ENCODE measurements around the gene ISLR2. TPM values are rescaled to one million over a fixed set of nuclear protein-coding genes. Genes with fewer than 3 reads are reported as not detected.
A peak's percentile ranks its signal among the peaks of the same experiment; 100 is the strongest.

Gene ISLR2
- total RNA-seq, 4 donors from 2014 or later = 0.66 to 1.5 (median 0.98) TPM; not detected in 1

GRCh38 chr15:74175271-74176191 lies 45.1 kb downstream of the ISLR2 start:
- Histone ChIP-seq H3K27ac (peak overlapping the region in 2 of 4 donors; percentile 87 to 94), H3K4me3 (peak overlapping the region; percentile 18 to 51 (median 30)), H3K9me3 (no peaks in the 10 kb centered on the region), H3K4me1 (peaks cover 0 to 97% (median 48%) of the 10 kb centered on the region in 4 donors), H3K27me3 (no peaks in the 10 kb centered on the region), H3K36me3 (peaks cover 0 to 4% (median 0%) of the 10 kb centered on the region in 3 donors)
- no peak for DNase-seq (ENCODE audit: low spot score in 2 of 2)
- 82 to 89% methylated on average over 29 to 39 of the region's 45 CpGs for WGBS, 2 donors
- no peak for TF ChIP-seq CTCF (IDR thresholded peaks at IDR 0.05)
- TF ChIP-seq EP300 (IDR thresholded peaks at IDR 0.05) = no peak
- TF ChIP-seq POLR2A (IDR thresholded peaks at IDR 0.05) = no peak

GRCh38 chr15:74176262-74177214 lies 46.2 kb downstream of the ISLR2 start:
- peak overlapping the region in 1 of 4 donors; percentile 36 for H3K27ac ChIP-seq
- 62 to 67% methylated on average over 10 of the region's 10 CpGs for WGBS, 2 donors
- H3K4me3 ChIP-seq = peak overlapping the region in 1 of 4 donors; percentile 51
- TF ChIP-seq POLR2A (IDR thresholded peaks at IDR 0.05) = no peak
- no peak for TF ChIP-seq CTCF (IDR thresholded peaks at IDR 0.05)
- no peak for TF ChIP-seq EP300 (IDR thresholded peaks at IDR 0.05)
- DNase-seq (ENCODE audit: low spot score in 2 of 2) = no peak
- no peaks in the 10 kb centered on the region for H3K27me3 ChIP-seq
- peaks cover 0 to 94% (median 46%) of the 10 kb centered on the region in 4 donors for H3K4me1 ChIP-seq
- no peaks in the 10 kb centered on the region for H3K9me3 ChIP-seq
- peaks cover 0 to 4% (median 0%) of the 10 kb centered on the region in 3 donors for H3K36me3 ChIP-seq

- no peak overlapping the region for H3K4me3 ChIP-seq
- peaks cover 0 to 4% (median 0%) of the 10 kb centered on the region in 3 donors for H3K36me3 ChIP-seq
- WGBS, 2 donors = 81 to 90% methylated on average over 6 to 7 of the region's 7 CpGs
- H3K9me3 ChIP-seq = no peaks in the 10 kb centered on the region
- no peak for DNase-seq (ENCODE audit: low spot score in 2 of 2)
- H3K4me1 ChIP-seq = peaks cover 0 to 76% (median 36%) of the 10 kb centered on the region in 4 donors
- H3K27ac ChIP-seq = peak overlapping the region in 2 of 4 donors; percentile 57 to 75
- H3K27me3 ChIP-seq = no peaks in the 10 kb centered on the region
- TF ChIP-seq EP300 (IDR thresholded peaks at IDR 0.05) = no peak
- no peak for TF ChIP-seq POLR2A (IDR thresholded peaks at IDR 0.05)
- no peak for TF ChIP-seq CTCF (IDR thresholded peaks at IDR 0.05)
These were observed 48.1 kb downstream of the ISLR2 start for GRCh38 chr15:74178326-74179100.

- 30 to 34% methylated on average over 12 to 13 of the region's 13 CpGs for WGBS, 2 donors
- Histone ChIP-seq H3K9me3 (no peaks in the 10 kb centered on the region), H3K36me3 (peaks cover 0 to 4% (median 0%) of the 10 kb centered on the region in 3 donors), H3K27ac (peak overlapping the region in 2 of 4 donors; percentile 57 to 75), H3K4me3 (no peak overlapping the region), H3K4me1 (peaks cover 0 to 68% (median 32%) of the 10 kb centered on the region in 4 donors), H3K27me3 (no peaks in the 10 kb centered on the region)
- peak; percentile 24 to 56 for TF ChIP-seq EP300 (IDR thresholded peaks at IDR 0.05)
- TF ChIP-seq CTCF (IDR thresholded peaks at IDR 0.05) = no peak
- TF ChIP-seq POLR2A (IDR thresholded peaks at IDR 0.05) = no peak
- DNase-seq (ENCODE audit: low spot score in 2 of 2) = peak; percentile 40 to 63
These were observed 48.9 kb downstream of the ISLR2 start for GRCh38 chr15:74179101-74179841.
